Stimulated activated CD8-positive, alpha-beta memory T cell treated with anti-CD3 and anti-CD28 coated beads, Interleukin-4, amount 100 ng/mL, for 48 hours (primary cell): ENCODE results near the gene FANCM.

Experiments used
- DNase-seq: peaks from one replicate; pipeline ENCODE4 v3.0.0-alpha.2; 2020

FANCM gene

DNA sequence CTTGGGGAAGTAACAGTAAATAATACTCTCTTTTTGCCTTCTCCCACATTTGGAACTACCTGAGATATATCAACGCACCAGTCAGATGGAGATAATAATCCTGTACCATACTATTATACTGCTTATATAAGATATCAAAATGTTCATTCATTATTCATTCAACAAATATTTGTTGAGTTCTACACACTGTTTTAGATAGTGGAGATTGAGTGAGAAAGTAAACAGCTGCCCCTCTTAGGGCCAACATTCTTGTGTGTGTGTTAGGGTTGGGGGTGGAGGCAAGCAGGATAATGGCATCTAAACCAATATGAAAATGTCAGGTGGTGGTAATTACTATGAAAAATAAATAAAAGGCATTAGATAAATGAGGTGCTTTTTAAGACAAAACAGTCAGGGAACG lies 103.3 kb downstream of the FANCM start:
- DNase-seq: no peak

DNA sequence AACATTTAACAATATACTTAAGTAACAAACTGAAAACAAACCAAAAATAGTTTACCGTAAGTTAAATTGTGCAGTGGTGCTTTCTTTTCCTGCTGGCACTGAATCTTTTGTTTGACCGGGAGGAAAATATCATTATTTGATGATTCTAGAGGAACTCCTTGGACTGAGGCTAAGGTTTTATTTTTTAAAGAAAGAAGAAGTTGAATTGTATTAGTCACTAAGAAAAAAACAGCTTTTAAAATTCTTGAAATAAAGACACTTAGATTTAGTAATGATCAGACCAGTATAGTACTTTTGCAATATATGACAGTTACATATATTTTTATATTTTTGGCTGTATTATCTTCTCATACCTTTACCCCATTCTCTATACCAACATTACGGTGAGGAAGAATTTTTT lies 107.0 kb downstream of the FANCM start:
- no peak for DNase-seq

DNA sequence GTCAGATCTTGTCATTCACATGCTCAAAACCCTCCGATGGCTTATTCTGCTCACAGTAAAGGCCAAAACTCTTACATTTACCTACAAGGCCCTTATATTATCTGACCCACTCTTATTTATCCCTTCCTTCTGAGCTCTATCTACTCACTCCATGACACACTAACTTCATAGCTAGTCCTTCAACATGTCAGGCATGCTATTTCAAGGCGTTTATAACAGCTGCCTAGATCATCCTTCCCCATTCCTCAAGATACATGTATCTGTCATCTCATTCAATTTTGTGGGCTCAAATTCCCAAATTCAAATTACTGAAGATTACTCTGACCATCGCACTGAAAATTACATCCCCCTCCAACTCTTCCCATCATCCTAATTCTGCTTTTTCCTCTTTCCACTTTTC lies 110.4 kb downstream of the FANCM start:
- no peak for DNase-seq

DNA sequence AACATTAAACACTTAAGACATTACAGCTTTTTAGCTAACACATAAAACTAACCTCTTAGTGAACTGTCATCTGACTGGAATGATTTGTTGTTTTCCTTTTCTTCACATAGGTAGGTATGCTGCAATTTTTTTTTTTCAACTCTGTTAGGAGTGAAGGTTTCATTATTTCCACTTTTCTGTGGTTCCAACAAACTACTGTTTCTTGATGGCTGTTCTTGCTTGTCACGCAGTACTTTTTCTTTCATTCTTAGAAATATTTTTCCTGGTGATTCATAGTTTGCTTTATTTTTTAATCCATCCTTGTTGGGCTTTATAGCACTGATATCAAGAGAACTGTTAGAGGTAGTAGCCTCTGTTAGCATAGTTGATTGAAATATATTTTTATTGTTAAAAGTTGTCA lies 111.0 kb downstream of the FANCM start:
- no peak for DNase-seq

DNA sequence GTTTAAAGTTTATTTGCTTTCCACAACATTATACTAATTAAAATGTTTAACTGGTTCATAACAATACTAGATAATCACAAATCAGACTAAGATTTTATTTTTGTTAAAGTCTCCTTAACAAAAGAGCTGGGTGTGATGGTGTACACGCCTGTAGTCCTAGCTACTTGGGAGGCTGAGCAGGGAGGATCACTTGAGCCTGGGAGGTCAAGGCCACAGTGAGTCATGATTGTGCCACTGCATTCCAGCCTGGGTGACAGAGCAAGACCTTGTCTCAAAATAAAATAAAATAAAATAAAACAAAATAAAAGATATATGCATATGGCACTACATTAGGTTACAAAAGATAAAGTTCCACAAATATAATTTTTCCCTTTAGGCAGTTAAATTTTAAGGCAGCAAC lies 111.7 kb downstream of the FANCM start:
- no peak for DNase-seq

DNA sequence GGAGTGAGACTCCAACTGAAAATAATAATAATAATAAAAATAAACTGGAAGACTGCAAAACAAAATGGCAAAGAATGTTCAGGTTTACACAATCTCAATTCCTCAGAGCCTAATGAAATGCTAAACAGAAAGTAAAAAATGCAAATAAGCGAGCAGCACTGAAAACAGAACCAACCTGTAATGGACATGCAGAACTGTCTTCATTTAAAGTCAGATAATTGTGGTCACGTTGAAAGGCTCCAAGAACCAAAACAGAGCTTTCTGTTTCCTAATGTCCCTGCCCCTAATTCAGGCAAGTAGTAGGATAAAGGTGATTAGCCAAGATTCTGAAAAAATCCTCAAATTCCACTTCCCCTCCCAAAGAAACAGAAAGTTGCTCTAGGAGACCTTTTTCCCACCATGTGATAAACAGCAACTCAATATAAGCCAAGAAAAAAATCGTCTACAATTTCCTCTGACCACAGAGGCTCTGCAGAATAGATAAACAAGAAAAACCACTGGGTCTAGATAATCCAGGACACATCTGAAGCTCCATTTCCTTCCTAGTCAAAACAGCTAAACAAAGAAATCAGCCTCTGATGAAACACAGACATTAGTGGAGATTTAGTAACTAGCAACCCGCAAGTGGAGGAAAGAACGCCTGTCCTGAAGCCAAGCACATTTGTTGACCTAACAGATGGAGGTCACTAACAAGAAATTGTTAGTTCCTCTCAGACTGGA lies 114.3 kb downstream of the FANCM start:
- no peak for DNase-seq
